SK-N-MC (cell line): Measurements from ENCODE around the gene LIN7A.

Source experiments
- DNase-seq: peaks from one replicate; pipeline ENCODE4 v3.0.0-alpha.2; 2011; ENCODE audit warnings: low read depth, low spot score
- H3K27ac ChIP-seq: fragments of 200-600 bp; sonication (generic); 2 replicates; pipeline ENCODE4 v1.5.1; 2016; ENCODE audit warnings: mixed run types
- H3K36me3 ChIP-seq: fragments of 200-600 bp; sonication (generic); 2 replicates; pipeline ENCODE4 v1.6.1; 2017; ENCODE audit warnings: antibody characterized with exemption, low read length, mixed read lengths; ENCODE audit not compliant: insufficient read depth
- H3K4me3 ChIP-seq: fragments of 200-600 bp; sonication (generic); 2 replicates; pipeline ENCODE4 v1.5.1; 2016
- H3K9ac ChIP-seq: fragments of 200-600 bp; sonication (generic); 2 replicates; pipeline ENCODE4 v1.8.0; 2017; ENCODE audit warnings: mixed run types, mixed read lengths; ENCODE audit not compliant: insufficient read length
- H3K9me3 ChIP-seq: fragments of 200-600 bp; sonication (generic); 2 replicates; pipeline ENCODE4 v1.6.1; 2017; ENCODE audit warnings: low read depth, mild to moderate bottlenecking, antibody characterized with exemption, low read length, moderate library complexity, mixed read lengths
- EZH2 ChIP-seq: fragments of 200-600 bp; sonication (generic); IDR thresholded peaks from one replicate; pipeline ENCODE4 v1.6.1; 2017; ENCODE audit warnings: antibody characterized with exemption
- FOXP2 ChIP-seq: optimal IDR thresholded peaks from 2 replicates; pipeline ENCODE3; 2011; ENCODE audit warnings: mild to moderate bottlenecking, moderate library complexity; ENCODE audit not compliant: insufficient read depth; ENCODE audit errors: extremely low read length, control extremely low read depth
- POLR2AphosphoS5 ChIP-seq: IDR thresholded peaks from 2 replicates; pipeline ENCODE4 v1.6.1; 2012; ENCODE audit warnings: mild to moderate bottlenecking, low read depth, low read length, borderline replicate concordance

LIN7A gene

GRCh38 chr12:80756875-80757274 is 180.9 kb downstream of the LIN7A start:
- TF ChIP-seq POLR2AphosphoS5 (no peak), FOXP2 (no peak), EZH2 (no peak)
- Histone ChIP-seq H3K36me3 (no peaks in the 10 kb centered on the region), H3K9ac (no peak overlapping the region), H3K27ac (no peak overlapping the region), H3K9me3 (no peaks in the 10 kb centered on the region), H3K4me3 (no peak overlapping the region)
- no peak for DNase-seq

GRCh38 chr12:80754274-80754673 is 183.5 kb downstream of the LIN7A start:
- TF ChIP-seq POLR2AphosphoS5 (no peak), FOXP2 (no peak), EZH2 (no peak)

GRCh38 chr12:80752464-80752863 is 185.3 kb downstream of the LIN7A start:
- Histone ChIP-seq H3K9me3 (no peaks in the 10 kb centered on the region), H3K4me3 (no peak overlapping the region), H3K27ac (0 out of 2 replicates have a peak overlapping the region, but pooled peaks have one; percentile 21), H3K9ac (no peak overlapping the region), H3K36me3 (no peaks in the 10 kb centered on the region)
- TF ChIP-seq EZH2 (no peak), FOXP2 (no peak), POLR2AphosphoS5 (no peak)
- DNase-seq, result no peak

More at GRCh38 chr12:80754274-80754673, 183.5 kb downstream of the LIN7A start:
- Histone ChIP-seq H3K4me3 (no peak overlapping the region), H3K9ac (no peak overlapping the region), H3K27ac (no peak overlapping the region), H3K9me3 (no peaks in the 10 kb centered on the region), H3K36me3 (no peaks in the 10 kb centered on the region)
- DNase-seq, result no peak

- Histone ChIP-seq H3K9me3 (no peaks in the 10 kb centered on the region), H3K4me3 (no peak overlapping the region), H3K27ac (no peak overlapping the region), H3K36me3 (no peaks in the 10 kb centered on the region), H3K9ac (no peak overlapping the region)
- no peak for DNase-seq
- TF ChIP-seq EZH2, result no peak
- no peak for TF ChIP-seq FOXP2
Measured at GRCh38 chr12:80749456-80749855, 188.3 kb downstream of the LIN7A start.

- H3K4me3 ChIP-seq, result no peak overlapping the region
- H3K36me3 ChIP-seq, result no peaks in the 10 kb centered on the region
- H3K9ac ChIP-seq, result no peak overlapping the region
- no peak for DNase-seq
- TF ChIP-seq FOXP2 (no peak), POLR2AphosphoS5 (no peak), EZH2 (no peak)
- H3K27ac ChIP-seq, result no peak overlapping the region
- H3K9me3 ChIP-seq, result no peaks in the 10 kb centered on the region
Measured at GRCh38 chr12:80747800-80748199, 189.9 kb downstream of the LIN7A start.

GRCh38 chr12:80745851-80746505 is 191.8 kb downstream of the LIN7A start:
- no peak for DNase-seq
- H3K9ac ChIP-seq, result no peak overlapping the region
- H3K4me3 ChIP-seq, result no peak overlapping the region
- TF ChIP-seq POLR2AphosphoS5 (no peak), FOXP2 (no peak), EZH2 (no peak)
- no peaks in the 10 kb centered on the region for H3K9me3 ChIP-seq
- no peak overlapping the region for H3K27ac ChIP-seq
- H3K36me3 ChIP-seq, result no peaks in the 10 kb centered on the region
